ENCODE data around the gene CCDC77. TPM values are rescaled to one million over a fixed set of nuclear protein-coding genes. Genes with fewer than 3 reads are reported as not detected.

CCDC77 gene
- total RNA-seq, 1 experiment from 2014 or later, result 16.3 TPM

GRCh38 chr12:470133-470532, 68.7 kb downstream of the CCDC77 start:
- in situ Hi-C loops (cut with HindIII; ENCODE audit: low pct_unique_long_range_greater_than_20kb, low sequenced_read_pairs), result no loop called here
- no peak for DNase-seq (ENCODE audit: low read depth)

GRCh38 chr12:473198-473597, 71.8 kb downstream of the CCDC77 start:
- in situ Hi-C loops (cut with HindIII; ENCODE audit: low pct_unique_long_range_greater_than_20kb, low sequenced_read_pairs), result no loop called here

GRCh38 chr12:473863-474577, 72.6 kb downstream of the CCDC77 start:
- in situ Hi-C loops (cut with HindIII; ENCODE audit: low pct_unique_long_range_greater_than_20kb, low sequenced_read_pairs), result no loop called here
- no peak for DNase-seq (ENCODE audit: low read depth)

More at GRCh38 chr12:473198-473597, 71.8 kb downstream of the CCDC77 start:
- no peak for DNase-seq (ENCODE audit: low read depth)

- in situ Hi-C loops (cut with HindIII; ENCODE audit: low pct_unique_long_range_greater_than_20kb, low sequenced_read_pairs), result no loop called here
Observed at GRCh38 chr12:475286-475685, 73.8 kb downstream of the CCDC77 start.

GRCh38 chr12:479161-479560, 77.7 kb downstream of the CCDC77 start:
- no peak for DNase-seq (ENCODE audit: low read depth)
- in situ Hi-C loops (cut with HindIII; ENCODE audit: low pct_unique_long_range_greater_than_20kb, low sequenced_read_pairs), result no loop called here

More at GRCh38 chr12:475286-475685, 73.8 kb downstream of the CCDC77 start:
- no peak for DNase-seq (ENCODE audit: low read depth)

GRCh38 chr12:480831-481816, 79.7 kb downstream of the CCDC77 start:
- in situ Hi-C loops (cut with HindIII; ENCODE audit: low pct_unique_long_range_greater_than_20kb, low sequenced_read_pairs), result no loop called here
- DNase-seq (ENCODE audit: low read depth), result no peak

GRCh38 chr12:482061-482460, 80.6 kb downstream of the CCDC77 start:
- DNase-seq (ENCODE audit: low read depth), result no peak
- in situ Hi-C loops (cut with HindIII; ENCODE audit: low pct_unique_long_range_greater_than_20kb, low sequenced_read_pairs), result no loop called here

- in situ Hi-C loops (cut with HindIII; ENCODE audit: low pct_unique_long_range_greater_than_20kb, low sequenced_read_pairs), result no loop called here
- DNase-seq (ENCODE audit: low read depth), result no peak
Observed at GRCh38 chr12:484096-484495, 82.7 kb downstream of the CCDC77 start.

GRCh38 chr12:490260-490659, 88.8 kb downstream of the CCDC77 start:
- in situ Hi-C loops (cut with HindIII; ENCODE audit: low pct_unique_long_range_greater_than_20kb, low sequenced_read_pairs), result no loop called here

More at GRCh38 chr12:490260-490659, 88.8 kb downstream of the CCDC77 start:
- DNase-seq (ENCODE audit: low read depth), result no peak

Other genes with a start within 250 kb of the CCDC77 start
- gene SLC6A12, start 187.5 kb upstream of the CCDC77 start, total RNA-seq (2014; rRNA removed; shearing (Covaris generic); ENCODE audit: low replicate concordance), result 0.95 TPM in 1 of 2 replicates, not detected in the other
- not detected in 2 replicates for gene SLC6A13, start 138.8 kb upstream of the CCDC77 start, total RNA-seq (2014; rRNA removed; shearing (Covaris generic); ENCODE audit: low replicate concordance)
- gene KDM5A, start 12.3 kb upstream of the CCDC77 start, total RNA-seq (2014; rRNA removed; shearing (Covaris generic); ENCODE audit: low replicate concordance), result 12.8 and 33.6 TPM in 2 replicates
- 1.9 and 8.1 TPM in 2 replicates for gene B4GALNT3, start 58.3 kb downstream of the CCDC77 start, total RNA-seq (2014; rRNA removed; shearing (Covaris generic); ENCODE audit: low replicate concordance)